Neural cell (in vitro differentiated cells): Measurements from ENCODE around the gene SPECC1. TPM values are rescaled to one million over a fixed set of nuclear protein-coding genes. Genes with fewer than 3 reads are reported as not detected.

ENCODE experiments used
- H2AFZ ChIP-seq: fragments of 200-600, 300-800 bp; sonication (generic), shearing (Covaris generic); 2 replicates; pipeline ENCODE4 v1.6.0; 2014; ENCODE audit warnings: low read depth, mild to moderate bottlenecking, antibody characterized with exemption, low read length, moderate library complexity
- H3F3A ChIP-seq: fragments of 200-600 bp; shearing (Covaris generic); 2 replicates; pipeline ENCODE4 v1.6.1; 2016; ENCODE audit warnings: mild to moderate bottlenecking, moderate library complexity, mixed read lengths, antibody characterized with exemption, low read length; ENCODE audit not compliant: insufficient read depth, poor library complexity, severe bottlenecking
- H3K27ac ChIP-seq: fragments of 200-600, 300-800 bp; sonication (generic), shearing (Covaris generic); 2 replicates; pipeline ENCODE4 v1.5.1; 2014; ENCODE audit warnings: mild to moderate bottlenecking, low read length, moderate library complexity
- H3K27me3 ChIP-seq: fragments of 300-800, 200-600 bp; sonication (generic), shearing (Covaris generic); 2 replicates; pipeline ENCODE4 v1.6.0; 2014; ENCODE audit warnings: mild to moderate bottlenecking, low read depth, low read length, moderate library complexity; ENCODE audit not compliant: insufficient read depth
- H3K36me3 ChIP-seq: fragments of 300-800, 200-600 bp; sonication (generic), shearing (Covaris generic); 2 replicates; pipeline ENCODE4 v1.5.1; 2014; ENCODE audit warnings: mild to moderate bottlenecking, antibody characterized with exemption, low read length, moderate library complexity; ENCODE audit not compliant: insufficient read depth
- H3K4me2 ChIP-seq: fragments of 300-800, 200-600 bp; sonication (generic), shearing (Covaris generic); 2 replicates; pipeline ENCODE4 v1.6.0; 2014; ENCODE audit warnings: mild to moderate bottlenecking, low read length
- H3K4me3 ChIP-seq: fragments of 300-800, 200-600 bp; sonication (generic), shearing (Covaris generic); 2 replicates; pipeline ENCODE4 v1.5.1; 2014; ENCODE audit warnings: mild to moderate bottlenecking, low read length, moderate library complexity
- H3K79me2 ChIP-seq: fragments of 200-600 bp; shearing (Covaris generic); replicated peaks from 2 replicates; pipeline ENCODE4 v1.6.0; 2014; ENCODE audit warnings: mild to moderate bottlenecking, low read length, moderate library complexity; ENCODE audit not compliant: insufficient read depth
- H3K9ac ChIP-seq: fragments of 300-800, 200-600 bp; sonication (generic), shearing (Covaris generic); 2 replicates; pipeline ENCODE4 v1.6.1; 2016; ENCODE audit warnings: mild to moderate bottlenecking, low read length, mixed read lengths
- H3K9me2 ChIP-seq: fragments of 200-600 bp; shearing (Covaris generic); 2 replicates; pipeline ENCODE4 v1.6.1; 2016; ENCODE audit warnings: mild to moderate bottlenecking, low read length, mixed read lengths; ENCODE audit not compliant: insufficient read depth
- H3K9me3 ChIP-seq: fragments of 200-600, 300-800 bp; sonication (generic), shearing (Covaris generic); 2 replicates; pipeline ENCODE4 v1.6.1; 2016; ENCODE audit warnings: mild to moderate bottlenecking, mixed run types, low read length, moderate library complexity, mixed read lengths
- H4K20me1 ChIP-seq: fragments of 200-600 bp; shearing (Covaris generic); 2 replicates; pipeline ENCODE4 v1.6.1; 2016; ENCODE audit warnings: mild to moderate bottlenecking, mixed run types; ENCODE audit not compliant: insufficient read depth
- CTCF ChIP-seq: fragments of 450-650 bp; IDR thresholded peaks from 2 replicates; pipeline ENCODE4 v1.5.1; 2014; ENCODE audit warnings: antibody characterized with exemption, mild to moderate bottlenecking, moderate library complexity; ENCODE audit not compliant: poor library complexity, severe bottlenecking
- EP300 ChIP-seq: fragments of 450-650 bp; conservative IDR thresholded peaks from 2 replicates; pipeline ENCODE4 v1.6.1; 2014; ENCODE audit warnings: antibody characterized with exemption, mild to moderate bottlenecking, moderate library complexity; ENCODE audit not compliant: poor library complexity, severe bottlenecking
- EZH2 ChIP-seq: fragments of 200-600, 300-800 bp; shearing (Covaris generic), sonication (generic); IDR thresholded peaks from 2 replicates; pipeline ENCODE4 v1.6.1; 2014; ENCODE audit warnings: antibody characterized with exemption, low read length, borderline replicate concordance, mild to moderate bottlenecking; ENCODE audit not compliant: insufficient read depth, poor library complexity, severe bottlenecking
- MXI1 ChIP-seq: fragments of 450-650 bp; conservative IDR thresholded peaks from 2 replicates; pipeline ENCODE4 v1.6.1; 2014; ENCODE audit warnings: antibody characterized with exemption, mild to moderate bottlenecking; ENCODE audit not compliant: poor library complexity, severe bottlenecking
- POLR2AphosphoS5 ChIP-seq: IDR thresholded peaks from 2 replicates; pipeline ENCODE4 v1.6.1; 2012
- RAD21 ChIP-seq: fragments of 450-650 bp; conservative IDR thresholded peaks from 2 replicates; pipeline ENCODE4 v1.6.1; 2014; ENCODE audit warnings: antibody characterized with exemption, mild to moderate bottlenecking, moderate library complexity
- REST ChIP-seq: IDR thresholded peaks from 2 replicates; pipeline ENCODE4 v1.6.1; 2012; ENCODE audit warnings: borderline replicate concordance
- SMC3 ChIP-seq: fragments of 450-650 bp; conservative IDR thresholded peaks from 2 replicates; pipeline ENCODE4 v1.6.1; 2014; ENCODE audit warnings: antibody characterized with exemption, mild to moderate bottlenecking, moderate library complexity; ENCODE audit not compliant: poor library complexity
- TAF1 ChIP-seq: IDR thresholded peaks from 2 replicates; pipeline ENCODE4 v1.6.1; 2012; ENCODE audit warnings: low read depth
- polyA plus RNA-seq: library from polyadenylated mRNA; depleted of rRNA; stranded (reverse); fragments of >200 nt; gene quantifications from 2 replicates; pipeline ENCODE4 v1.2.3, GENCODE V29; 2014

The SPECC1 gene
- polyA plus RNA-seq, 1 donor from 2014 or later, result 8.6 TPM

DNA sequence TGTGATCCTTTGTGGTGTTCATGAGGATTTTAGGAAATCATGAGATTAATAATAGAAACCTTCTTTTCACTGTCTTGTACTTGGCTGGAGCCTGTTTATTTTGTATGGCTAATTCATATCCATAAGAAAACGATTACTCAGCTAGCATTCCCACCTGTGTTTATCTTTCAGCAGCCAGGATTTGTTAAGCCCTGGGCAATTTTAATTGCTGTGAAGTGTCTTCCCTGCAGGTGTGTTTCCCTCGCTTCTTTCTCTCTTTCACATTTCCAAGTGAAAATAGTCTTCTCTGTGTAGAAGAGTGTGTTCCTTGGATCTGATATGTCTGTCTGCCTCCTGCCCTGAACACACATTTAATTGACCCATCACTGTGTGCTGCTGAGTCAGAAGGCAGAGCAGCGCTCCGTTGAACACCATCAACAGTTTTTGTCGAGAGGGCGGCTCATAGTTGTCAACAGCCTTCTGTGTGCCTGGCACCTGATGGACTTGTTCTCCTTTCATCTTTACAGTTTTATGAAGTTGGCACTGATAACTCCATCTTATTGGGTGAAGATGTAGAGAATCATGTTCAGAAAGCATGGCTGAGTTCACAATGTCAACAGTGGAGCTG is 83.2 kb downstream of the SPECC1 start:
- Histone ChIP-seq H3K9ac (no peak overlapping the region), H3K27ac (peak overlapping the region; percentile 64), H2AFZ (no peak overlapping the region), H3F3A (no peaks in the 10 kb centered on the region), H3K4me2 (no peak overlapping the region), H3K36me3 (no peaks in the 10 kb centered on the region), H3K79me2 (no peaks in the 10 kb centered on the region), H4K20me1 (no peaks in the 10 kb centered on the region), H3K9me2 (no peaks in the 10 kb centered on the region), H3K9me3 (no peaks in the 10 kb centered on the region), H3K4me3 (no peak overlapping the region), H3K27me3 (no peaks in the 10 kb centered on the region)
- TF ChIP-seq MXI1 (no peak), EP300 (no peak), RAD21 (no peak), EZH2 (no peak), REST (no peak), CTCF (no peak), POLR2AphosphoS5 (no peak), TAF1 (no peak), SMC3 (no peak)

GRCh38 chr17:20092973-20093626 is 83.9 kb downstream of the SPECC1 start:
- Histone ChIP-seq H2AFZ (no peak overlapping the region), H3K9me3 (no peaks in the 10 kb centered on the region), H3K79me2 (no peaks in the 10 kb centered on the region), H3K4me3 (no peak overlapping the region), H3K4me2 (no peak overlapping the region), H3K27ac (no peak overlapping the region), H3K36me3 (no peaks in the 10 kb centered on the region), H3K27me3 (no peaks in the 10 kb centered on the region), H3F3A (no peaks in the 10 kb centered on the region), H3K9ac (no peak overlapping the region), H4K20me1 (no peaks in the 10 kb centered on the region), H3K9me2 (no peaks in the 10 kb centered on the region)
- no peak for TF ChIP-seq EZH2
- TF ChIP-seq REST, result no peak
- TF ChIP-seq TAF1, result no peak
- TF ChIP-seq EP300, result no peak
- TF ChIP-seq POLR2AphosphoS5, result no peak
- no peak for TF ChIP-seq CTCF
- no peak for TF ChIP-seq SMC3
- TF ChIP-seq RAD21, result no peak
- no peak for TF ChIP-seq MXI1
